22Rv1 (cell line): Measurements from ENCODE around the gene MBNL3.

ENCODE experiments used
- ZFX ChIP-seq: fragments of 450-650 bp; IDR thresholded peaks from 2 replicates; pipeline ENCODE4 v1.6.1; 2017; ENCODE audit warnings: antibody characterized with exemption, borderline replicate concordance
- TF ChIP-seq, protein P1 (sequence below): fragments of 450-650 bp; IDR thresholded peaks from 2 replicates; pipeline ENCODE4 v1.5.1; 2017; ENCODE audit warnings: mild to moderate bottlenecking

DNA sequence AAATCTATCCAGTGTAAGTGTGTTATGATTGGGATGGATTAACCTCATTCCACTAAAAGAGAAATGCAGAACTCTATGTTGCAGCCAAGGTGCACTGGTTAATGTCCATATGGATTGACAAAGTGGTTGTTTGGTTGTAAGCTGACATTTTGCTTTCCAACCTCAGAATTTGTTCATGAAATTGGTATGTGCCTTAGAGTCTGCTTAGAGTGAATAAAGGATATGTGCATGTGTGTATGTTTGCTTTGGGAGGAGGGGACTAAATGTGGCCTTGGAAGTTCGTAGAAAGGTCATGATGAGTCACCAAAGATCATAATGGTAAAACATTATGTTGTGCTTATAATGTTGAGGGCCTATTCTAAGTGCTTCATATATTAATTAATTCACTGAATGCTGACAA lies 44.1 kb upstream of the MBNL3 start:
- TF ChIP-seq, protein P1, sequence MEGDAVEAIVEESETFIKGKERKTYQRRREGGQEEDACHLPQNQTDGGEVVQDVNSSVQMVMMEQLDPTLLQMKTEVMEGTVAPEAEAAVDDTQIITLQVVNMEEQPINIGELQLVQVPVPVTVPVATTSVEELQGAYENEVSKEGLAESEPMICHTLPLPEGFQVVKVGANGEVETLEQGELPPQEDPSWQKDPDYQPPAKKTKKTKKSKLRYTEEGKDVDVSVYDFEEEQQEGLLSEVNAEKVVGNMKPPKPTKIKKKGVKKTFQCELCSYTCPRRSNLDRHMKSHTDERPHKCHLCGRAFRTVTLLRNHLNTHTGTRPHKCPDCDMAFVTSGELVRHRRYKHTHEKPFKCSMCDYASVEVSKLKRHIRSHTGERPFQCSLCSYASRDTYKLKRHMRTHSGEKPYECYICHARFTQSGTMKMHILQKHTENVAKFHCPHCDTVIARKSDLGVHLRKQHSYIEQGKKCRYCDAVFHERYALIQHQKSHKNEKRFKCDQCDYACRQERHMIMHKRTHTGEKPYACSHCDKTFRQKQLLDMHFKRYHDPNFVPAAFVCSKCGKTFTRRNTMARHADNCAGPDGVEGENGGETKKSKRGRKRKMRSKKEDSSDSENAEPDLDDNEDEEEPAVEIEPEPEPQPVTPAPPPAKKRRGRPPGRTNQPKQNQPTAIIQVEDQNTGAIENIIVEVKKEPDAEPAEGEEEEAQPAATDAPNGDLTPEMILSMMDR = no peak
- TF ChIP-seq ZFX = no peak
